IMR-90 (cell line): ENCODE measurements around the gene ZNF503. TPM values are rescaled to one million over a fixed set of nuclear protein-coding genes. Genes with fewer than 3 reads are reported as not detected.

Experiments
- ATAC-seq: fragments of 200-7000 bp; cut with Tn5 transposase; 2 replicates; pipeline ENCODE4 v1.9.1; 2020; ENCODE audit warnings: low read depth, mild to moderate bottlenecking, moderate library complexity
- BruUV-seq: library from RNA; stranded (reverse); fragments of 400-500 nt; replicated peaks from 2 replicates; lab custom pipeline; 2021; lab: Mats Ljungman, UMichigan
- CTCF ChIA-PET: fragments of 300-600 bp; formaldehyde crosslinking; extraction: SDS; loops from one replicate; lab custom pipeline; 2021; ENCODE audit warnings: antibody characterized with exemption; lab: Yijun Ruan, JAX
- POLR2A ChIA-PET: fragments of 300-600 bp; sonication (Branson Sonifier 250); formaldehyde crosslinking; loops from one replicate; lab custom pipeline; 2022; ENCODE audit warnings: antibody characterized with exemption; ENCODE audit not compliant: unreplicated experiment; lab: Charles Lee
- DNase-seq: peaks from one replicate; pipeline ENCODE4 v3.0.0; 2013
- H2AFZ ChIP-seq: replicated peaks from 2 replicates; pipeline ENCODE3; 2013; ENCODE audit warnings: low read length, mild to moderate bottlenecking; ENCODE audit not compliant: poor library complexity
- H2AK5ac ChIP-seq: 2 replicates; pipeline ENCODE4 v1.6.1; 2013; ENCODE audit warnings: low read depth, low read length, inconsistent platforms
- H2AK9ac ChIP-seq: replicated peaks from 2 replicates; pipeline ENCODE3; 2013; ENCODE audit warnings: mild to moderate bottlenecking, low read depth, low read length, moderate library complexity; ENCODE audit not compliant: poor library complexity
- H2BK120ac ChIP-seq: 2 replicates; pipeline ENCODE4 v1.6.1; 2013; ENCODE audit warnings: low read depth, low read length, inconsistent platforms
- H2BK15ac ChIP-seq: 3 replicates; pipeline ENCODE4 v1.6.1; 2013; ENCODE audit warnings: low read depth, low read length, inconsistent platforms
- H2BK20ac ChIP-seq: 2 replicates; pipeline ENCODE4 v1.6.1; 2013; ENCODE audit warnings: low read depth, mild to moderate bottlenecking, inconsistent platforms, low read length, moderate library complexity
- H2BK5ac ChIP-seq: 2 replicates; pipeline ENCODE4 v1.6.1; 2013; ENCODE audit warnings: mild to moderate bottlenecking, low read depth, low read length, inconsistent platforms; ENCODE audit not compliant: poor library complexity, severe bottlenecking
- H3K14ac ChIP-seq: replicated peaks from 2 replicates; pipeline ENCODE4 v1.6.1; 2013; ENCODE audit warnings: low read depth, low read length, inconsistent platforms
- H3K18ac ChIP-seq: 2 replicates; pipeline ENCODE4 v1.6.1; 2013; ENCODE audit warnings: low read depth, low read length, control low read depth
- H3K23ac ChIP-seq: 2 replicates; pipeline ENCODE4 v1.6.1; 2013; ENCODE audit warnings: low read depth, low read length, inconsistent platforms
- H3K27ac ChIP-seq: 2 replicates; pipeline ENCODE4 v1.5.1; 2013; ENCODE audit warnings: mild to moderate bottlenecking, control low read depth, low read length; ENCODE audit not compliant: insufficient read depth
- H3K27me3 ChIP-seq: 2 replicates; pipeline ENCODE4 v1.6.1; 2013; ENCODE audit warnings: low read length; ENCODE audit not compliant: control insufficient read depth, insufficient read depth
- H3K36me3 ChIP-seq: 2 replicates; pipeline ENCODE4 v1.6.1; 2013; ENCODE audit warnings: low read length, mixed read lengths; ENCODE audit not compliant: control insufficient read depth, insufficient read depth
- H3K4ac ChIP-seq: 2 replicates; pipeline ENCODE4 v1.6.1; 2013; ENCODE audit warnings: low read depth, low read length, inconsistent platforms
- H3K4me1 ChIP-seq: 2 replicates; pipeline ENCODE4 v1.6.1; 2013; ENCODE audit warnings: low read length, mixed read lengths; ENCODE audit not compliant: control insufficient read depth, insufficient read depth
- H3K4me2 ChIP-seq: 2 replicates; pipeline ENCODE4 v1.6.1; 2013; ENCODE audit warnings: low read depth, mild to moderate bottlenecking, control low read depth, low read length, moderate library complexity
- H3K4me3 ChIP-seq: 2 replicates; pipeline ENCODE4 v1.5.1; 2013; ENCODE audit warnings: low read depth, mild to moderate bottlenecking, control low read depth, low read length, moderate library complexity; ENCODE audit not compliant: insufficient read depth
- H3K56ac ChIP-seq: 2 replicates; pipeline ENCODE4 v1.6.1; 2013; ENCODE audit warnings: low read length, inconsistent platforms; ENCODE audit not compliant: insufficient read depth; ENCODE audit errors: extremely low read depth
- H3K79me1 ChIP-seq, 2 experiments: 2 replicates each; pipeline ENCODE4 v1.6.1; 2013; ENCODE audit warnings: low read length in 2 of 2, inconsistent platforms in 1 of 2, low read depth in 1 of 2
- H3K9ac ChIP-seq: 2 replicates; pipeline ENCODE4 v1.6.1; 2013; ENCODE audit warnings: low read depth, low read length, control low read depth
- H3K9me1 ChIP-seq: 2 replicates; pipeline ENCODE4 v1.6.1; 2013; ENCODE audit warnings: low read length, inconsistent platforms; ENCODE audit not compliant: insufficient read depth
- H3K9me3 ChIP-seq: 2 replicates; pipeline ENCODE4 v1.6.1; 2013; ENCODE audit warnings: low read length; ENCODE audit not compliant: control insufficient read depth, insufficient read depth
- H4K20me1 ChIP-seq: 2 replicates; pipeline ENCODE4 v1.6.1; 2013; ENCODE audit warnings: low read length, inconsistent platforms; ENCODE audit not compliant: insufficient read depth
- H4K5ac ChIP-seq: 2 replicates; pipeline ENCODE4 v1.6.1; 2013; ENCODE audit warnings: mild to moderate bottlenecking, low read depth, low read length, control low read depth
- H4K8ac ChIP-seq, 2 experiments: 2 replicates each; pipeline ENCODE4 v1.6.1; 2013; ENCODE audit warnings: low read depth in 2 of 2, low read length in 2 of 2, control low read depth in 1 of 2, inconsistent platforms in 1 of 2
- H4K91ac ChIP-seq: 2 replicates; pipeline ENCODE4 v1.6.1; 2013; ENCODE audit warnings: low read depth, low read length, inconsistent platforms; ENCODE audit not compliant: insufficient read depth
- CHD1 ChIP-seq: IDR thresholded peaks from 2 replicates; pipeline ENCODE4 v1.6.1; 2012; ENCODE audit warnings: low read depth, low read length, improper control_type of control experiment
- FOS ChIP-seq: fragments of 150-350 bp; IDR thresholded peaks from 2 replicates; pipeline ENCODE4 v1.6.1; 2016; ENCODE audit warnings: low read depth, low read length
- MAZ ChIP-seq: IDR thresholded peaks from 2 replicates; pipeline ENCODE4 v1.6.1; 2012; ENCODE audit warnings: low read depth, mild to moderate bottlenecking, low read length, improper control_type of control experiment, moderate library complexity, borderline replicate concordance
- NFE2L2 ChIP-seq: fragments of 150-350 bp; IDR thresholded peaks from 2 replicates; pipeline ENCODE4 v1.6.1; 2016; ENCODE audit warnings: low read depth, mild to moderate bottlenecking, low read length
- RAD21 ChIP-seq: IDR thresholded peaks from 2 replicates; pipeline ENCODE4 v1.6.1; 2012; ENCODE audit warnings: low read length, improper control_type of control experiment
- RFX5 ChIP-seq: IDR thresholded peaks from 2 replicates; pipeline ENCODE4 v1.8.0; 2012; ENCODE audit warnings: low read depth, mild to moderate bottlenecking, low read length, moderate library complexity
- SMC3 ChIP-seq: fragments of 150-350 bp; IDR thresholded peaks from 2 replicates; pipeline ENCODE4 v1.6.1; 2016; ENCODE audit warnings: low read depth, mild to moderate bottlenecking, antibody characterized with exemption, low read length, moderate library complexity
- WGBS, 2 experiments: methylation state at CpG; one replicate each; pipeline versions ENCODE4 v1.1.5 to v1.1.7; 2013; ENCODE audit warnings: missing lambda C conversion rate in 2 of 2; ENCODE audit not compliant: insufficient read length in 1 of 2; ENCODE audit errors: extremely low coverage in 2 of 2; 5-methylcytosine and 5-hydroxymethylcytosine counted together
- dilution Hi-C: fragments of 300-500 bp; cut with HindIII; formaldehyde crosslinking; loops from one replicate; pipeline ENCODE4 v1.14.3; 2018; ENCODE audit warnings: low sequenced_read_pairs; ENCODE audit not compliant: unreplicated experiment
- in situ Hi-C: fragments of 300-500 bp; cut with MboI; formaldehyde crosslinking; loops from 3 replicates; pipeline ENCODE4 v1.14.3; 2019; ENCODE audit warnings: low sequenced_read_pairs, inconsistent platforms, mixed read lengths
- intact Hi-C: fragments of 100-400 bp; cut with micrococcal nuclease; formaldehyde crosslinking; loops from 2 replicates; pipeline ENCODE4 v1.10.0; 2022
- polyA plus RNA-seq, 3 experiments: library from polyadenylated mRNA; depleted of rRNA; stranded (reverse); fragments of >200 nt; gene quantifications; 2 replicates each; pipeline ENCODE4 v1.2.3, GENCODE V29; 2012; ENCODE audit warnings: low replicate concordance in 1 of 3
- total RNA-seq: library from RNA; depleted of rRNA; stranded (reverse); fragments of >200 nt; gene quantifications from 2 replicates; pipeline ENCODE4 v1.2.3, GENCODE V29; 2012
- TF ChIP-seq, protein P1 (sequence below): conservative IDR thresholded peaks from 2 replicates; pipeline ENCODE4 v1.5.1; 2012; ENCODE audit warnings: mild to moderate bottlenecking, low read depth, low read length, improper control_type of control experiment
- TF ChIP-seq, protein P2 (sequence below): fragments of 150-350 bp; IDR thresholded peaks from 2 replicates; pipeline ENCODE4 v1.6.1; 2017; ENCODE audit warnings: mild to moderate bottlenecking, antibody characterized with exemption, low read length, low read depth

Gene ZNF503
- total and polyA plus RNA-seq, 2 of the 4 experiments (the other 2 are of a cell fraction), result 0.36 to 5.8 TPM

DNA sequence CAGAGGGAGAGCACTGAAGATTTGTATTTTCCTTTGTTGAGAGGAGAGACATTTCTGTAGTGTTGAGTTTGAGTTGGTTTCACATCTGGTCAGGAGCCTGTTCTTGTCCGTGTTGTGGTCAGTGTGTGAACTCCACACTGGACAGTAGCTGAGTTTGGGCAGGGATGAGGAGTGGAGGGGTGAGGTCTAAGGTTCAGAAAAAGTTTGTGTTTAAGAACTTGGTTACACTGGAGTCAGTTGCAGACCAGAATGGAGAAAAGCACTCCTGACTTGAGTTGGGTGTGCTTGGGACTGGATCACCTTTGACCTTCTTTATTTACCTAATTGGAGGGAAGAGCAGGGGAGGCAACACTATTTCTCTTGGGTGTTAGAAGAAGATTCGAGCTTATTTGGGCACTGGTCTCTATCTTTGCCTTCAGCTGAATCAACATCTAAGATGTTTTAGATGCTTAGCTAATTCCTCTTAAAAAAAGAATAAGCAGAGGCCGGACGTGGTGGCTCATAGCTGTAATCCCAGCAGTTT, 38.8 kb upstream of the ZNF503 start:
- ChIA-PET POLR2A (no interaction called here), CTCF (no interaction called here)
- BruUV-seq, result no TSS peak
- TF ChIP-seq, protein P1, sequence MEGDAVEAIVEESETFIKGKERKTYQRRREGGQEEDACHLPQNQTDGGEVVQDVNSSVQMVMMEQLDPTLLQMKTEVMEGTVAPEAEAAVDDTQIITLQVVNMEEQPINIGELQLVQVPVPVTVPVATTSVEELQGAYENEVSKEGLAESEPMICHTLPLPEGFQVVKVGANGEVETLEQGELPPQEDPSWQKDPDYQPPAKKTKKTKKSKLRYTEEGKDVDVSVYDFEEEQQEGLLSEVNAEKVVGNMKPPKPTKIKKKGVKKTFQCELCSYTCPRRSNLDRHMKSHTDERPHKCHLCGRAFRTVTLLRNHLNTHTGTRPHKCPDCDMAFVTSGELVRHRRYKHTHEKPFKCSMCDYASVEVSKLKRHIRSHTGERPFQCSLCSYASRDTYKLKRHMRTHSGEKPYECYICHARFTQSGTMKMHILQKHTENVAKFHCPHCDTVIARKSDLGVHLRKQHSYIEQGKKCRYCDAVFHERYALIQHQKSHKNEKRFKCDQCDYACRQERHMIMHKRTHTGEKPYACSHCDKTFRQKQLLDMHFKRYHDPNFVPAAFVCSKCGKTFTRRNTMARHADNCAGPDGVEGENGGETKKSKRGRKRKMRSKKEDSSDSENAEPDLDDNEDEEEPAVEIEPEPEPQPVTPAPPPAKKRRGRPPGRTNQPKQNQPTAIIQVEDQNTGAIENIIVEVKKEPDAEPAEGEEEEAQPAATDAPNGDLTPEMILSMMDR, result no peak
- TF ChIP-seq MAZ (no peak), RFX5 (no peak), FOS (no peak), NFE2L2 (no peak), SMC3 (no peak), CHD1 (no peak), RAD21 (no peak)
- TF ChIP-seq, protein P2, sequence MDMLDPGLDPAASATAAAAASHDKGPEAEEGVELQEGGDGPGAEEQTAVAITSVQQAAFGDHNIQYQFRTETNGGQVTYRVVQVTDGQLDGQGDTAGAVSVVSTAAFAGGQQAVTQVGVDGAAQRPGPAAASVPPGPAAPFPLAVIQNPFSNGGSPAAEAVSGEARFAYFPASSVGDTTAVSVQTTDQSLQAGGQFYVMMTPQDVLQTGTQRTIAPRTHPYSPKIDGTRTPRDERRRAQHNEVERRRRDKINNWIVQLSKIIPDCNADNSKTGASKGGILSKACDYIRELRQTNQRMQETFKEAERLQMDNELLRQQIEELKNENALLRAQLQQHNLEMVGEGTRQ, result no peak
- Histone ChIP-seq H2BK120ac (no peak overlapping the region), H2BK5ac (no peak overlapping the region), H3K79me1 (no peaks in the 10 kb centered on the region), H3K23ac (no peak overlapping the region), H2AK9ac (no peak overlapping the region), H3K4ac (no peak overlapping the region), H4K20me1 (no peaks in the 10 kb centered on the region), H3K9me3 (peaks cover 6% of the 10 kb centered on the region), H2AK5ac (no peak overlapping the region), H2BK20ac (no peak overlapping the region), H3K27me3 (peaks cover 12% of the 10 kb centered on the region), H3K18ac (no peak overlapping the region), H4K91ac (no peak overlapping the region), H3K36me3 (no peaks in the 10 kb centered on the region), H3K14ac (no peak overlapping the region), H3K9ac (no peak overlapping the region), H3K4me3 (no peak overlapping the region), H3K4me2 (no peak overlapping the region), H2BK15ac (no peak overlapping the region), H4K5ac (no peak overlapping the region), H3K56ac (no peak overlapping the region), H4K8ac (no peak overlapping the region), H2AFZ (no peak overlapping the region), H3K4me1 (no peaks in the 10 kb centered on the region), H3K27ac (no peak overlapping the region), H3K9me1 (no peaks in the 10 kb centered on the region)
- in situ Hi-C loops (no loop called here), dilution Hi-C loops (no loop called here), intact Hi-C loops (no loop called here)
- 100% methylated on average over 1 of the region's 4 CpGs; no CpG with 5 or more reads in 1 of the 2 experiments for WGBS, 2 experiments
- no peak for DNase-seq
- no peak for ATAC-seq
